ENCODE data around the gene FARP1. TPM values are rescaled to one million over a fixed set of nuclear protein-coding genes. Genes with fewer than 3 reads are reported as not detected.

FARP1 gene
- total and polyA plus RNA-seq, 8 donors: 11.6 to 319 (median 70.3) TPM

- no peaks in the 10 kb centered on the region for H3K27me3 ChIP-seq
- no peaks in the 10 kb centered on the region for H3K9me3 ChIP-seq
- WGBS, 5 donors: 81 to 88% (median 85%) methylated on average over 7 of the region's 7 CpGs
- intact Hi-C loops (cut with DNase I; ENCODE audit: low total_unique reads): no loop called here
- H3K27ac ChIP-seq: no peak overlapping the region
- H3K4me3 ChIP-seq: no peak overlapping the region
- TF ChIP-seq POLR2AphosphoS5 (IDR thresholded peaks at IDR 0.05): no peak
- TF ChIP-seq, protein P1, sequence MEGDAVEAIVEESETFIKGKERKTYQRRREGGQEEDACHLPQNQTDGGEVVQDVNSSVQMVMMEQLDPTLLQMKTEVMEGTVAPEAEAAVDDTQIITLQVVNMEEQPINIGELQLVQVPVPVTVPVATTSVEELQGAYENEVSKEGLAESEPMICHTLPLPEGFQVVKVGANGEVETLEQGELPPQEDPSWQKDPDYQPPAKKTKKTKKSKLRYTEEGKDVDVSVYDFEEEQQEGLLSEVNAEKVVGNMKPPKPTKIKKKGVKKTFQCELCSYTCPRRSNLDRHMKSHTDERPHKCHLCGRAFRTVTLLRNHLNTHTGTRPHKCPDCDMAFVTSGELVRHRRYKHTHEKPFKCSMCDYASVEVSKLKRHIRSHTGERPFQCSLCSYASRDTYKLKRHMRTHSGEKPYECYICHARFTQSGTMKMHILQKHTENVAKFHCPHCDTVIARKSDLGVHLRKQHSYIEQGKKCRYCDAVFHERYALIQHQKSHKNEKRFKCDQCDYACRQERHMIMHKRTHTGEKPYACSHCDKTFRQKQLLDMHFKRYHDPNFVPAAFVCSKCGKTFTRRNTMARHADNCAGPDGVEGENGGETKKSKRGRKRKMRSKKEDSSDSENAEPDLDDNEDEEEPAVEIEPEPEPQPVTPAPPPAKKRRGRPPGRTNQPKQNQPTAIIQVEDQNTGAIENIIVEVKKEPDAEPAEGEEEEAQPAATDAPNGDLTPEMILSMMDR (IDR thresholded peaks at IDR 0.05): no peak
- TF ChIP-seq POLR2A (IDR thresholded peaks at IDR 0.05): no peak
- no peak for TF ChIP-seq EP300 (IDR thresholded peaks at IDR 0.05)
- no peak for DNase-seq
- H3K36me3 ChIP-seq: no peaks in the 10 kb centered on the region
- H3K4me1 ChIP-seq: peaks cover 0 to 6% (median 0%) of the 10 kb centered on the region in 4 donors
Observed at GRCh38 chr13:98109226-98109853, 33.6 kb upstream of the FARP1 start.

DNA sequence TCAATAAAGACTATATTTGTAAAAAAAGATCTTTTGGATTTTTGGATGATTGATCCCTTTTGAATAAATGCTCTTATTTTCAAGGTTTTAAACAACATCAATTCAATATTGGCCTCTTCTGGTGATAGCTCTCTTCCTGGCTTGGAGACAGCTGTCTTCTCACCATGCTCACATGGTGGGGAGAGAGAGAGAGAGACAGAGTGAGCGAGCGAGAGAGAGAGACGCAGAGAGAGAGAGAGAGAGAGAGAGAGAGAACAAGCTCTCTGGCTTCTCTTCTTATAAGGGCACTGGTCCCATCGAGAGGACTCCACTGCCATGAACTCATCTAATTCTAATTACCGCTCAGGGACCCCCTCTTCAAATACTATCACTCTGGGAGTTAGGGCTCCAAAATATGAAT lies 32.1 kb upstream of the FARP1 start:
- no peak overlapping the region for H3K4me3 ChIP-seq
- no peak overlapping the region for H3K27ac ChIP-seq
- no peaks in the 10 kb centered on the region for H3K36me3 ChIP-seq
- no peaks in the 10 kb centered on the region for H3K4me1 ChIP-seq
- H3K27me3 ChIP-seq: no peaks in the 10 kb centered on the region
- no peaks in the 10 kb centered on the region for H3K9me3 ChIP-seq
- WGBS, 5 donors: 81 to 97% (median 93%) methylated on average over 5 of the region's 5 CpGs
- no peak for DNase-seq
- intact Hi-C loops (cut with DNase I; ENCODE audit: low total_unique reads): no loop called here
- TF ChIP-seq POLR2A (IDR thresholded peaks at IDR 0.05): no peak
- TF ChIP-seq POLR2AphosphoS5 (IDR thresholded peaks at IDR 0.05): no peak
- TF ChIP-seq, protein P1 (IDR thresholded peaks at IDR 0.05): no peak
- no peak for TF ChIP-seq EP300 (IDR thresholded peaks at IDR 0.05)

DNA sequence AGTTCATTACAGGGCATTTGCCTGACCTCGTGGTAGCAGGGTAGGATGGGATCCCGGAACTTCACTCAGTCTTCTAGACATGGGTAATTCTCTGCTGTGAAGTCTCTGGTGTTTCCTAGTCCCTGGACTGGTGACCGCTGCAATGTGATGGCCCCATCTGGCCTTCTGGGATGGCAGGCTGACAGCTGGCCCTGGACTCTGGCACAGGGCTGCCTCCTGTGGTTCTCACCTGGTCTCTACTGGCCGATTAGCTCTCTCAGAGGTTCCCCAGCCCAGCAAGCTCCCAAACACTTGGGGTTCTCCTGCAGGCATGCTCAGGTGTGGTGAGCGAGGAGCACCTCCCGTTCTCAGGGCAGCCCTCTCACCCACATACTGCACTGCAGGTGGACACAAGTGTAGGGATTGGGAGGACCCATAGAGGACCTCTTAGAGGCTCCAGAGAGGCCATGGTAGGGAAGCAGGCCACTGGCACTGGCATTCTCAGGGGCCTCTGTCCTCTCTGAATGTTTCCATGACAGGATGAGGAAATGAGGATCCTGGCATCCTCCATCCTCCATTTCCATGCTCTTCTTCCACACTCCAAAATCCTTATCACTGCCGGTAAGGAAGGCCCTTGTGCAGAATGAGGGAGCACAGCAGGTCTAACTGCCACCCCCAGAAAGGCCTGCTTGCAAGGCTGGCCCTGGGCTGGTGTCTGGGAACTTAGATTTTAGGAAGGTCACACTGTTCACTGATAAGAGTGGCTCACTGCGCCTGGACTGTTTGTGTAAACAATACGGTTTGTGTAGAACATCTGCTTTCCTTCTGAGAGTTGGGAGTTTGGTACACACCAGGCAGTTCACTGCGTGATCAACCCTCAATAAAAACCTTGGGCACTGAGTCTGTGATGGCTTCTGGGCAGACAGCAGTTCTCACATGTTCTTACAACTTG lies 31.5 kb upstream of the FARP1 start:
- WGBS, 5 donors: 72 to 83% (median 73%) methylated on average over 10 of the region's 10 CpGs
- Histone ChIP-seq H3K4me3 (no peak overlapping the region), H3K27me3 (no peaks in the 10 kb centered on the region), H3K4me1 (no peaks in the 10 kb centered on the region), H3K27ac (no peak overlapping the region), H3K36me3 (no peaks in the 10 kb centered on the region), H3K9me3 (peaks cover 0 to 2% (median 0%) of the 10 kb centered on the region in 4 donors)
- DNase-seq: no peak
- TF ChIP-seq POLR2AphosphoS5 (IDR thresholded peaks at IDR 0.05) (no peak), EP300 (IDR thresholded peaks at IDR 0.05) (no peak), POLR2A (IDR thresholded peaks at IDR 0.05) (no peak)
- TF ChIP-seq, protein P1 (IDR thresholded peaks at IDR 0.05): no peak
- intact Hi-C loops (cut with DNase I; ENCODE audit: low total_unique reads): no loop called here

DNA sequence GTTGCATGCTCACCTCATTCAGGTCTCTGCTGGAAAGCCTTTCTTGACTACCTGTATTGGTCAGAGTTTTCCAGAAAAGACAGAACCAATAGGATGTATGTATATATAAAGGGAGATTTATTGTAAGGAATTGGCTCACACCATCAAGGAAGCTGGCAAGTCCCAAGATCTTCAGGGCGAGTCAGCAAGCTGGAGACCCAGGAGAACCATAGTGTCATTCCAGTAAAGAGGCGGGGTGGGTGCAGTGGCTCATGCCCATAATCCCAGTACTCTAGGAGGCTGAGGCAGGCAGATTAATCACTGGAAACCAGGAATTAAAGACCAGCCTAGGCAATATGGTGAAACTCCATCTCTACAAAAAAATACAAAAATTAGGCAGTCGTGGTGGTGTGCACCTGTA lies 30.4 kb upstream of the FARP1 start:
- no peaks in the 10 kb centered on the region for H3K27me3 ChIP-seq
- H3K36me3 ChIP-seq: no peaks in the 10 kb centered on the region
- TF ChIP-seq POLR2A (IDR thresholded peaks at IDR 0.05) (no peak), EP300 (IDR thresholded peaks at IDR 0.05) (no peak), POLR2AphosphoS5 (IDR thresholded peaks at IDR 0.05) (no peak)
- TF ChIP-seq, protein P1 (IDR thresholded peaks at IDR 0.05): no peak
- H3K4me3 ChIP-seq: no peak overlapping the region
- H3K27ac ChIP-seq: no peak overlapping the region
- 88 to 100% (median 94%) methylated on average over 3 of the region's 3 CpGs for WGBS, 5 donors
- intact Hi-C loops (cut with DNase I; ENCODE audit: low total_unique reads): no loop called here
- no peaks in the 10 kb centered on the region for H3K4me1 ChIP-seq
- DNase-seq: no peak
- peaks cover 0 to 6% (median 0%) of the 10 kb centered on the region in 4 donors for H3K9me3 ChIP-seq
